ENCODE measurements around the gene SSBP3.

Gene SSBP3

GRCh38 chr1:54325284-54325683 is 80.9 kb downstream of the SSBP3 start:
- Histone ChIP-seq H3K79me2 (ENCODE audit: insufficient read depth, low read length) (no peaks in the 10 kb centered on the region), H3F3A (ENCODE audit: insufficient read depth) (no peaks in the 10 kb centered on the region), H3K4me2 (ENCODE audit: low read depth, low read length, poor library complexity, severe bottlenecking) (no peak overlapping the region), H3K36me3 (ENCODE audit: low read length) (no peaks in the 10 kb centered on the region), H2AFZ (ENCODE audit: low read depth, low read length, severe bottlenecking) (no peak overlapping the region), H3K27ac (ENCODE audit: low read depth, low read length) (no peak overlapping the region), H3K27me3 (ENCODE audit: low read length) (no peaks in the 10 kb centered on the region), H3K9me3 (ENCODE audit: insufficient read depth, low read length) (no peaks in the 10 kb centered on the region), H4K20me1 (ENCODE audit: low read depth, low read length) (no peaks in the 10 kb centered on the region), H3K4me3 (ENCODE audit: insufficient read depth, low read length, poor library complexity, severe bottlenecking) (no peak overlapping the region), H3K9ac (ENCODE audit: low read length) (no peak overlapping the region), H3K9me2 (replicated peaks; ENCODE audit: insufficient read depth, low read length) (no peaks in the 10 kb centered on the region)
- no peak for TF ChIP-seq EZH2phosphoT487 (conservative IDR thresholded peaks at IDR 0.05; ENCODE audit: low read length)
- no peak for TF ChIP-seq CTCF (IDR thresholded peaks at IDR 0.05; ENCODE audit: insufficient read depth, low read length, poor library complexity, severe bottlenecking)

- Histone ChIP-seq H3K36me3 (ENCODE audit: low read length) (no peaks in the 10 kb centered on the region), H3K9me2 (replicated peaks; ENCODE audit: insufficient read depth, low read length) (no peaks in the 10 kb centered on the region), H3K27ac (ENCODE audit: low read depth, low read length) (no peak overlapping the region), H3K9me3 (ENCODE audit: insufficient read depth, low read length) (no peaks in the 10 kb centered on the region), H3K79me2 (ENCODE audit: insufficient read depth, low read length) (no peaks in the 10 kb centered on the region), H3F3A (ENCODE audit: insufficient read depth) (no peaks in the 10 kb centered on the region), H3K4me2 (ENCODE audit: low read depth, low read length, poor library complexity, severe bottlenecking) (no peak overlapping the region), H3K4me3 (ENCODE audit: insufficient read depth, low read length, poor library complexity, severe bottlenecking) (no peak overlapping the region), H3K9ac (ENCODE audit: low read length) (no peak overlapping the region), H2AFZ (ENCODE audit: low read depth, low read length, severe bottlenecking) (no peak overlapping the region), H4K20me1 (ENCODE audit: low read depth, low read length) (no peaks in the 10 kb centered on the region), H3K27me3 (ENCODE audit: low read length) (no peaks in the 10 kb centered on the region)
- TF ChIP-seq CTCF (IDR thresholded peaks at IDR 0.05; ENCODE audit: insufficient read depth, low read length, poor library complexity, severe bottlenecking) (no peak), EZH2phosphoT487 (conservative IDR thresholded peaks at IDR 0.05; ENCODE audit: low read length) (no peak)
Measured at GRCh38 chr1:54324251-54325140, 81.7 kb downstream of the SSBP3 start.

GRCh38 chr1:54323921-54324250 is 82.3 kb downstream of the SSBP3 start:
- Histone ChIP-seq H3K9me3 (ENCODE audit: insufficient read depth, low read length) (no peaks in the 10 kb centered on the region), H3F3A (ENCODE audit: insufficient read depth) (no peaks in the 10 kb centered on the region), H2AFZ (ENCODE audit: low read depth, low read length, severe bottlenecking) (no peak overlapping the region), H3K4me2 (ENCODE audit: low read depth, low read length, poor library complexity, severe bottlenecking) (no peak overlapping the region), H3K9me2 (replicated peaks; ENCODE audit: insufficient read depth, low read length) (no peaks in the 10 kb centered on the region), H4K20me1 (ENCODE audit: low read depth, low read length) (no peaks in the 10 kb centered on the region), H3K4me3 (ENCODE audit: insufficient read depth, low read length, poor library complexity, severe bottlenecking) (no peak overlapping the region), H3K27me3 (ENCODE audit: low read length) (no peaks in the 10 kb centered on the region), H3K9ac (ENCODE audit: low read length) (no peak overlapping the region), H3K79me2 (ENCODE audit: insufficient read depth, low read length) (no peaks in the 10 kb centered on the region), H3K27ac (ENCODE audit: low read depth, low read length) (no peak overlapping the region), H3K36me3 (ENCODE audit: low read length) (no peaks in the 10 kb centered on the region)
- TF ChIP-seq EZH2phosphoT487 (conservative IDR thresholded peaks at IDR 0.05; ENCODE audit: low read length) = no peak
- no peak for TF ChIP-seq CTCF (IDR thresholded peaks at IDR 0.05; ENCODE audit: insufficient read depth, low read length, poor library complexity, severe bottlenecking)
